Islet of Langerhans (tissue), 1 donor: ENCODE data around the gene VASH2.
"Not testable (repeated sequence)": the region's sequence is repeated elsewhere in the genome, so short reads cannot be mapped to it uniquely, and the experiment has no call there.

Source experiments
- FAIRE-seq: peaks from one replicate; lab custom pipeline; 2011; peaks lifted over from hg19 to GRCh38; lab: Jason Lieb, UNC

VASH2 gene

GRCh38 chr1:212957546-212957945 lies 7.2 kb downstream of the VASH2 start:
- no peak for FAIRE-seq

GRCh38 chr1:212958175-212958574 lies 7.8 kb downstream of the VASH2 start:
- FAIRE-seq, result no peak

- no peak for FAIRE-seq
Measured at GRCh38 chr1:212959266-212960220, 9.2 kb downstream of the VASH2 start.

- FAIRE-seq, result no peak
Measured at GRCh38 chr1:212960932-212961331, 10.6 kb downstream of the VASH2 start.

GRCh38 chr1:212962509-212962908 lies 12.2 kb downstream of the VASH2 start:
- no peak for FAIRE-seq

GRCh38 chr1:212964102-212964501 lies 13.8 kb downstream of the VASH2 start:
- no peak for FAIRE-seq

- not testable (repeated sequence) for FAIRE-seq
Measured at GRCh38 chr1:212964993-212965392, 14.7 kb downstream of the VASH2 start.

GRCh38 chr1:212966616-212967015 lies 16.3 kb downstream of the VASH2 start:
- no peak for FAIRE-seq

GRCh38 chr1:212967801-212968200 lies 17.5 kb downstream of the VASH2 start:
- no peak for FAIRE-seq

GRCh38 chr1:212968368-212968863 lies 18.1 kb downstream of the VASH2 start:
- FAIRE-seq, result no peak

- FAIRE-seq, result no peak
Measured at GRCh38 chr1:212970085-212970484, 19.7 kb downstream of the VASH2 start.

- no peak for FAIRE-seq
Measured at GRCh38 chr1:212971312-212971711, 21.0 kb downstream of the VASH2 start.

- no peak for FAIRE-seq
Measured at GRCh38 chr1:212973426-212973825, 23.1 kb downstream of the VASH2 start.

GRCh38 chr1:212973899-212974298 lies 23.6 kb downstream of the VASH2 start:
- no peak for FAIRE-seq

- no peak for FAIRE-seq
Measured at GRCh38 chr1:212974711-212975110, 24.4 kb downstream of the VASH2 start.

GRCh38 chr1:212975111-212975918 lies 25.0 kb downstream of the VASH2 start:
- FAIRE-seq, result no peak

GRCh38 chr1:212976586-212976985 lies 26.2 kb downstream of the VASH2 start:
- FAIRE-seq, result no peak

GRCh38 chr1:212977781-212978645 lies 27.7 kb downstream of the VASH2 start:
- FAIRE-seq, result no peak

- FAIRE-seq, result no peak
Measured at GRCh38 chr1:212979340-212980122, 29.2 kb downstream of the VASH2 start.

- no peak for FAIRE-seq
Measured at GRCh38 chr1:212980123-212980785, 29.9 kb downstream of the VASH2 start.
